Fibroblast of mammary gland (primary cell): Measurements from ENCODE around the gene SHB.
"Not testable (repeated sequence)": the region's sequence is repeated elsewhere in the genome, so short reads cannot be mapped to it uniquely, and the experiment has no call there.

Experiments used
- DNase-seq: peaks from one replicate; pipeline ENCODE4 v3.0.0-alpha.2; 2010; ENCODE audit warnings: low read depth
- H3K4me3 ChIP-seq: 2 replicates; pipeline ENCODE4 v1.5.1; 2011; ENCODE audit warnings: low read depth, mild to moderate bottlenecking, low read length, moderate library complexity; ENCODE audit not compliant: control insufficient read depth
- CTCF ChIP-seq: conservative IDR thresholded peaks from 2 replicates; pipeline ENCODE4 v1.5.1; 2011; ENCODE audit warnings: low read depth, low read length, inconsistent platforms; ENCODE audit not compliant: control insufficient read depth, insufficient read depth

The SHB gene

GRCh38 chr9:37892063-37892462 is 177.0 kb downstream of the SHB start:
- no peak for TF ChIP-seq CTCF
- H3K4me3 ChIP-seq: no peak overlapping the region
- no peak for DNase-seq

DNA sequence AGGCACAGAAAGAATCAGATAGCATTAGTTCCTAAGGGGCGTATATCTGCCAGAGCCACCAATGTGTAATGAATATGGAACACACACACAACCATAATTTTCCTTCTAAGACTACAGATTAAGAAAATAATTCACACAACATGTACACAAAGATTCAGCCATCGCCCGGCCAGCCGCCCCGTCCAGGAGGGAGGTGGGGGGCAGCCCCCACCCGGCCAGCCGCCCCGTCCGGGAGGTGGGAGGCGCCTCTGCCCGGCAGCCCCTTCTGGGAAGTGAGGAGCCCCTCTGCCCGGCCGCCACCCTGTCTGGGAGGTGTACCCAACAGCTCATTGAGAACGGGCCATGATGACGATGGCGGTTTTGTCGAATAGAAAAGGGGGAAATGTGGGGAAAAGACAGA is 178.0 kb downstream of the SHB start:
- DNase-seq, H3K4me3 ChIP-seq: not testable (repeated sequence)

DNA sequence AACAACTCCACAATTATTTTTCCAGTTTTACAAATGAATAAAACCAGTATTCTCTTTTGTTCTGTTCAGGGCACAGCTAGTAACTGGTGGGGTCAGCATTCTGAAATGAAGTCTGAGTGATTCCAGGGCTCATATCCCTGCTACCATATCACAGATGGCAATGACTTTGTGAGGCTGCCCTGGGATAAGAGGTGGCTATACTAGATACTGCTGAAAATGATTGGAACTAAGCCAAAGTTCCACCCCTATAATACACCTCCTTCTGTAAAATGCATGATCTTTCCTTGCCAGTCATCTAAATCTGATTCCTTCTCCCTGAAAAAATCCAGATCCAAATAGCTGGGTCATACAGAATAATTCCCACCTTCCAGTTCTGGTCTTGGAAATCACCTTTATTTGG is 179.5 kb downstream of the SHB start:
- no peak for DNase-seq
- no peak for TF ChIP-seq CTCF
- H3K4me3 ChIP-seq: no peak overlapping the region

- not testable (repeated sequence) for H3K4me3 ChIP-seq
- peak; percentile 49 for DNase-seq
Measured at GRCh38 chr9:37887977-37888583, 180.9 kb downstream of the SHB start.

GRCh38 chr9:37880916-37881479 is 188.0 kb downstream of the SHB start:
- no peak for DNase-seq
- TF ChIP-seq CTCF: no peak
- no peak overlapping the region for H3K4me3 ChIP-seq

GRCh38 chr9:37876376-37876775 is 192.7 kb downstream of the SHB start:
- no peak for TF ChIP-seq CTCF
- no peak for DNase-seq
- H3K4me3 ChIP-seq: no peak overlapping the region

DNA sequence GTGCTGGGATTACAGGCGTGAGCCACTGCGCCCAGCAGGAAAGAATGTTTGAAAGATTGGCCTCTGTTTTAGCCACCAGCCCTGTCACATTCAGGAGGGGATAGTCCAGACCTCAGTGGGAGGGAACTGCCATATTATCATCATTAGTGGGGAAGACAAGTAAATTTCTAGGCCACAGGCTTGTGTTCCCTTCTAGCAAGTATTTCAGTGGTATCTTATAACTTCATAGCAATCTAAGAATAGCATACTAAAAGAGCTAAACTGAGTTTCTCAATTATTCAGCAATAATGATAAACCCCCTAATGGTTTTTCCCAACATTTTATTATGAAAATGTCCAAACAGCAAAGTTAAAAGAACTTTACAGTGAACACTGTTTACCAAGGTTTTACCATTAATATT is 195.1 kb downstream of the SHB start:
- DNase-seq: no peak
- TF ChIP-seq CTCF: no peak
- H3K4me3 ChIP-seq: no peak overlapping the region

GRCh38 chr9:37870799-37871176 is 198.2 kb downstream of the SHB start:
- TF ChIP-seq CTCF: no peak
- H3K4me3 ChIP-seq: no peak overlapping the region
- no peak for DNase-seq
